Measurements from ENCODE around the gene BIRC6.

GRCh38 chr2:32452338-32453064 lies 95.7 kb downstream of the BIRC6 start:
- no peak for TF ChIP-seq POLR2A (IDR thresholded peaks at IDR 0.05; ENCODE audit: low read depth, low read length)
- no peak for TF ChIP-seq POLR2AphosphoS5 (IDR thresholded peaks at IDR 0.05; ENCODE audit: low read depth, low read length)
- no peak for TF ChIP-seq TAF1 (IDR thresholded peaks at IDR 0.05; ENCODE audit: borderline replicate concordance, low read depth, low read length)
